A549 (cell line): ENCODE data around the gene OLIG2. TPM values are rescaled to one million over a fixed set of nuclear protein-coding genes. Genes with fewer than 3 reads are reported as not detected.

ENCODE experiments used
- ATAC-seq, 2 experiments: fragments of 200-7000 bp in 1 of 2; fragments of >200 bp in 1 of 2; cut with Nextera tagmentation in 1 of 2; cut with Tn5 transposase in 1 of 2; 3 replicates each; pipeline versions ENCODE4 v1.8.0 to v1.9.1; 2018 to 2020; ENCODE audit warnings: mild to moderate bottlenecking in 1 of 2, moderate library complexity in 1 of 2
- CTCF ChIA-PET: fragments of 300-600 bp; sonication (Branson Sonifier 250); formaldehyde crosslinking; extraction: SDS; loops from one replicate; lab custom pipeline; 2021; ENCODE audit warnings: antibody characterized with exemption, inconsistent platforms; lab: Yijun Ruan, JAX
- POLR2A ChIA-PET: fragments of 350-600 bp; formaldehyde crosslinking; extraction: SDS; loops from one replicate; lab custom pipeline; 2021; ENCODE audit warnings: antibody characterized with exemption, inconsistent platforms; lab: Yijun Ruan, JAX
- DNase-seq, 2 experiments: peaks; one replicate each; pipeline versions ENCODE4 v3.0.0 to v3.0.0-alpha.2; 2011 to 2016; ENCODE audit warnings: low read depth in 1 of 2, low spot score in 1 of 2
- FAIRE-seq: peaks from 2 replicates; lab custom pipeline; 2011; peaks lifted over from hg19 to GRCh38; lab: Jason Lieb, UNC
- H3K27ac ChIP-seq, 2 experiments: fragments of >200 bp; sonication (Bioruptor Twin); formaldehyde crosslinking; 3 replicates each; pipeline ENCODE4 v1.5.1; 2016 to 2017
- H3K4me1 ChIP-seq: fragments of >200 bp; sonication (Bioruptor Twin); formaldehyde crosslinking; 3 replicates; pipeline ENCODE4 v1.6.1; 2016
- H3K4me2 ChIP-seq: fragments of >200 bp; sonication (Bioruptor Twin); formaldehyde crosslinking; 3 replicates; pipeline ENCODE4 v1.6.1; 2016
- H3K4me3 ChIP-seq: fragments of >200 bp; sonication (Bioruptor Twin); formaldehyde crosslinking; 3 replicates; pipeline ENCODE4 v1.5.1; 2016
- H3K9me3 ChIP-seq: fragments of >200 bp; sonication (Bioruptor Twin); formaldehyde crosslinking; 3 replicates; pipeline ENCODE4 v1.6.1; 2016
- BHLHE40 ChIP-seq: IDR thresholded peaks from 2 replicates; pipeline ENCODE4 v1.6.1; 2012; ENCODE audit warnings: low read depth, low read length, inconsistent platforms
- EHF ChIP-seq: fragments of 250-450 bp; sonication (Bioruptor Pico); IDR thresholded peaks from 2 replicates; pipeline ENCODE4 v1.5.0; 2020; ENCODE audit warnings: mild to moderate bottlenecking
- HEYL ChIP-seq: fragments of 250-450 bp; sonication (Bioruptor Pico); IDR thresholded peaks from 2 replicates; pipeline ENCODE4 v1.8.0; 2021; ENCODE audit warnings: mild to moderate bottlenecking, moderate library complexity
- HOXA7 ChIP-seq: fragments of 250-450 bp; sonication (Bioruptor Pico); IDR thresholded peaks from 2 replicates; pipeline ENCODE4 v1.5.0; 2020; ENCODE audit warnings: mild to moderate bottlenecking, moderate library complexity
- MAFK ChIP-seq: fragments of 450-650 bp; IDR thresholded peaks from 2 replicates; pipeline ENCODE4 v1.6.1; 2014; ENCODE audit not compliant: partially characterized antibody
- NR3C1 ChIP-seq: fragments of >200 bp; sonication (Bioruptor Twin); formaldehyde crosslinking; IDR thresholded peaks from 3 replicates; pipeline ENCODE4 v1.6.1; 2017
- PHF8 ChIP-seq: fragments of 200-600 bp; sonication (generic); IDR thresholded peaks from 2 replicates; pipeline ENCODE4 v1.6.1; 2016; ENCODE audit warnings: low read depth, mild to moderate bottlenecking, antibody characterized with exemption, moderate library complexity, borderline replicate concordance
- RARB ChIP-seq: fragments of 250-450 bp; sonication (Bioruptor Pico); IDR thresholded peaks from 2 replicates; pipeline ENCODE4 v1.8.0; 2021; ENCODE audit warnings: mild to moderate bottlenecking, moderate library complexity
- RNF2 ChIP-seq: fragments of 200-600 bp; sonication (generic); IDR thresholded peaks from 2 replicates; pipeline ENCODE4 v1.6.1; 2016; ENCODE audit warnings: low read depth, mild to moderate bottlenecking, antibody characterized with exemption, moderate library complexity, borderline replicate concordance
- SMC3 ChIP-seq: fragments of >200 bp; sonication (Bioruptor Twin); formaldehyde crosslinking; IDR thresholded peaks from 3 replicates; pipeline ENCODE4 v1.6.1; 2018; ENCODE audit warnings: inconsistent platforms
- TP53 ChIP-seq: fragments of 250-450 bp; sonication (Bioruptor Pico); IDR thresholded peaks from 2 replicates; pipeline ENCODE4 v1.5.0; 2021; ENCODE audit warnings: mild to moderate bottlenecking, moderate library complexity
- ZSCAN20 ChIP-seq: fragments of 250-450 bp; sonication (Bioruptor Pico); IDR thresholded peaks from 2 replicates; pipeline ENCODE4 v1.8.0; 2022; ENCODE audit warnings: mild to moderate bottlenecking, moderate library complexity
- WGBS: methylation state at CpG from one replicate; pipeline ENCODE4 v1.1.6; 2017; ENCODE audit errors: missing lambda C conversion rate; 5-methylcytosine and 5-hydroxymethylcytosine counted together
- polyA plus RNA-seq, 4 experiments: library from polyadenylated mRNA; depleted of rRNA in 3 of 4; stranded (reverse); fragments of >200 nt; fragmentation: RNase III in 1 of 4; extraction: RNeasy Plus Mini Kit Qiagen cat#74134 plus additional on column Dnase treatment in 1 of 4; gene quantifications; 2 replicates in 3 of 4; 3 replicates in 1 of 4; pipeline ENCODE4 v1.2.3, GENCODE V29; 2011 to 2017
- TF ChIP-seq, protein P1 (sequence below): fragments of >200 bp; sonication (Bioruptor Twin); formaldehyde crosslinking; IDR thresholded peaks from 3 replicates; pipeline ENCODE4 v1.6.1; 2016
- TF ChIP-seq, protein P2 (sequence below): fragments of 250-450 bp; sonication (Bioruptor Pico); IDR thresholded peaks from 2 replicates; pipeline ENCODE4 v1.5.0; 2021; ENCODE audit warnings: mild to moderate bottlenecking, moderate library complexity, borderline replicate concordance
- TF ChIP-seq, protein P3 (sequence below): fragments of 200-600 bp; sonication (generic); IDR thresholded peaks from 2 replicates; pipeline ENCODE4 v1.6.1; 2016; ENCODE audit warnings: antibody characterized with exemption, mild to moderate bottlenecking, moderate library complexity
- TF ChIP-seq, protein P4 (sequence below): fragments of 250-450 bp; sonication (Bioruptor Pico); IDR thresholded peaks from 2 replicates; pipeline ENCODE4 v1.5.0; 2020; ENCODE audit warnings: low read depth, mild to moderate bottlenecking, moderate library complexity
- TF ChIP-seq, protein P5 (sequence below): IDR thresholded peaks from 2 replicates; pipeline ENCODE4 v1.6.1; 2012; ENCODE audit warnings: low read depth, borderline replicate concordance

OLIG2 gene
- polyA plus RNA-seq, 2 of the 4 experiments (the other 2 are of a cell fraction): not detected

DNA sequence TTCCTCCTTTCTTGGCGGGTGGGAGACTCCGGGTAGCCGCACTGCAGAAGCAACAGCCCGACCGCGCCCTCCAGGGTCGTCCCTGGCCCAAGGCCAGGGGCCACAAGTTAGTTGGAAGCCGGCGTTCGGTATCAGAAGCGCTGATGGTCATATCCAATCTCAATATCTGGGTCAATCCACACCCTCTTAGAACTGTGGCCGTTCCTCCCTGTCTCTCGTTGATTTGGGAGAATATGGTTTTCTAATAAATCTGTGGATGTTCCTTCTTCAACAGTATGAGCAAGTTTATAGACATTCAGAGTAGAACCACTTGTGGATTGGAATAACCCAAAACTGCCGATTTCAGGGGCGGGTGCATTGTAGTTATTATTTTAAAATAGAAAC, 2.5 kb downstream of the OLIG2 start:
- DNase-seq (no peak), FAIRE-seq (no peak), ATAC-seq (no peak)
- Histone ChIP-seq H3K27ac (no peak overlapping the region), H3K4me3 (no peak overlapping the region), H3K4me1 (no peaks in the 10 kb centered on the region), H3K4me2 (no peak overlapping the region)
- POLR2A ChIA-PET: no interaction called here
- 59% methylated on average over 13 of the region's 15 CpGs for WGBS
- TF ChIP-seq BHLHE40 (no peak), PHF8 (no peak), RARB (CRISPR knock-in tag) (no peak), HEYL (CRISPR knock-in tag) (no peak)
- TF ChIP-seq, protein P1, sequence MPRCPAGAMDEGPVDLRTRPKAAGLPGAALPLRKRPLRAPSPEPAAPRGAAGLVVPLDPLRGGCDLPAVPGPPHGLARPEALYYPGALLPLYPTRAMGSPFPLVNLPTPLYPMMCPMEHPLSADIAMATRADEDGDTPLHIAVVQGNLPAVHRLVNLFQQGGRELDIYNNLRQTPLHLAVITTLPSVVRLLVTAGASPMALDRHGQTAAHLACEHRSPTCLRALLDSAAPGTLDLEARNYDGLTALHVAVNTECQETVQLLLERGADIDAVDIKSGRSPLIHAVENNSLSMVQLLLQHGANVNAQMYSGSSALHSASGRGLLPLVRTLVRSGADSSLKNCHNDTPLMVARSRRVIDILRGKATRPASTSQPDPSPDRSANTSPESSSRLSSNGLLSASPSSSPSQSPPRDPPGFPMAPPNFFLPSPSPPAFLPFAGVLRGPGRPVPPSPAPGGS: no peak
- TF ChIP-seq, protein P2, sequence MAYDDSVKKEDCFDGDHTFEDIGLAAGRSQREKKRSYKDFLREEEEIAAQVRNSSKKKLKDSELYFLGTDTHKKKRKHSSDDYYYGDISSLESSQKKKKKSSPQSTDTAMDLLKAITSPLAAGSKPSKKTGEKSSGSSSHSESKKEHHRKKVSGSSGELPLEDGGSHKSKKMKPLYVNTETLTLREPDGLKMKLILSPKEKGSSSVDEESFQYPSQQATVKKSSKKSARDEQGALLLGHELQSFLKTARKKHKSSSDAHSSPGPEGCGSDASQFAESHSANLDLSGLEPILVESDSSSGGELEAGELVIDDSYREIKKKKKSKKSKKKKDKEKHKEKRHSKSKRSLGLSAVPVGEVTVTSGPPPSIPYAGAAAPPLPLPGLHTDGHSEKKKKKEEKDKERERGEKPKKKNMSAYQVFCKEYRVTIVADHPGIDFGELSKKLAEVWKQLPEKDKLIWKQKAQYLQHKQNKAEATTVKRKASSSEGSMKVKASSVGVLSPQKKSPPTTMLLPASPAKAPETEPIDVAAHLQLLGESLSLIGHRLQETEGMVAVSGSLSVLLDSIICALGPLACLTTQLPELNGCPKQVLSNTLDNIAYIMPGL: no peak
- TF ChIP-seq, protein P3, sequence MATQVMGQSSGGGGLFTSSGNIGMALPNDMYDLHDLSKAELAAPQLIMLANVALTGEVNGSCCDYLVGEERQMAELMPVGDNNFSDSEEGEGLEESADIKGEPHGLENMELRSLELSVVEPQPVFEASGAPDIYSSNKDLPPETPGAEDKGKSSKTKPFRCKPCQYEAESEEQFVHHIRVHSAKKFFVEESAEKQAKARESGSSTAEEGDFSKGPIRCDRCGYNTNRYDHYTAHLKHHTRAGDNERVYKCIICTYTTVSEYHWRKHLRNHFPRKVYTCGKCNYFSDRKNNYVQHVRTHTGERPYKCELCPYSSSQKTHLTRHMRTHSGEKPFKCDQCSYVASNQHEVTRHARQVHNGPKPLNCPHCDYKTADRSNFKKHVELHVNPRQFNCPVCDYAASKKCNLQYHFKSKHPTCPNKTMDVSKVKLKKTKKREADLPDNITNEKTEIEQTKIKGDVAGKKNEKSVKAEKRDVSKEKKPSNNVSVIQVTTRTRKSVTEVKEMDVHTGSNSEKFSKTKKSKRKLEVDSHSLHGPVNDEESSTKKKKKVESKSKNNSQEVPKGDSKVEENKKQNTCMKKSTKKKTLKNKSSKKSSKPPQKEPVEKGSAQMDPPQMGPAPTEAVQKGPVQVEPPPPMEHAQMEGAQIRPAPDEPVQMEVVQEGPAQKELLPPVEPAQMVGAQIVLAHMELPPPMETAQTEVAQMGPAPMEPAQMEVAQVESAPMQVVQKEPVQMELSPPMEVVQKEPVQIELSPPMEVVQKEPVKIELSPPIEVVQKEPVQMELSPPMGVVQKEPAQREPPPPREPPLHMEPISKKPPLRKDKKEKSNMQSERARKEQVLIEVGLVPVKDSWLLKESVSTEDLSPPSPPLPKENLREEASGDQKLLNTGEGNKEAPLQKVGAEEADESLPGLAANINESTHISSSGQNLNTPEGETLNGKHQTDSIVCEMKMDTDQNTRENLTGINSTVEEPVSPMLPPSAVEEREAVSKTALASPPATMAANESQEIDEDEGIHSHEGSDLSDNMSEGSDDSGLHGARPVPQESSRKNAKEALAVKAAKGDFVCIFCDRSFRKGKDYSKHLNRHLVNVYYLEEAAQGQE: no peak
- TF ChIP-seq, protein P4, sequence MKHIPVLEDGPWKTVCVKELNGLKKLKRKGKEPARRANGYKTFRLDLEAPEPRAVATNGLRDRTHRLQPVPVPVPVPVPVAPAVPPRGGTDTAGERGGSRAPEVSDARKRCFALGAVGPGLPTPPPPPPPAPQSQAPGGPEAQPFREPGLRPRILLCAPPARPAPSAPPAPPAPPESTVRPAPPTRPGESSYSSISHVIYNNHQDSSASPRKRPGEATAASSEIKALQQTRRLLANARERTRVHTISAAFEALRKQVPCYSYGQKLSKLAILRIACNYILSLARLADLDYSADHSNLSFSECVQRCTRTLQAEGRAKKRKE: no peak
- TF ChIP-seq, protein P5, sequence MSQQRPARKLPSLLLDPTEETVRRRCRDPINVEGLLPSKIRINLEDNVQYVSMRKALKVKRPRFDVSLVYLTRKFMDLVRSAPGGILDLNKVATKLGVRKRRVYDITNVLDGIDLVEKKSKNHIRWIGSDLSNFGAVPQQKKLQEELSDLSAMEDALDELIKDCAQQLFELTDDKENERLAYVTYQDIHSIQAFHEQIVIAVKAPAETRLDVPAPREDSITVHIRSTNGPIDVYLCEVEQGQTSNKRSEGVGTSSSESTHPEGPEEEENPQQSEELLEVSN: no peak
- TF ChIP-seq, all 56 proteins: peak for 0
- CTCF ChIA-PET: no interaction called here
- H3K9me3 ChIP-seq: no peaks in the 10 kb centered on the region

DNA sequence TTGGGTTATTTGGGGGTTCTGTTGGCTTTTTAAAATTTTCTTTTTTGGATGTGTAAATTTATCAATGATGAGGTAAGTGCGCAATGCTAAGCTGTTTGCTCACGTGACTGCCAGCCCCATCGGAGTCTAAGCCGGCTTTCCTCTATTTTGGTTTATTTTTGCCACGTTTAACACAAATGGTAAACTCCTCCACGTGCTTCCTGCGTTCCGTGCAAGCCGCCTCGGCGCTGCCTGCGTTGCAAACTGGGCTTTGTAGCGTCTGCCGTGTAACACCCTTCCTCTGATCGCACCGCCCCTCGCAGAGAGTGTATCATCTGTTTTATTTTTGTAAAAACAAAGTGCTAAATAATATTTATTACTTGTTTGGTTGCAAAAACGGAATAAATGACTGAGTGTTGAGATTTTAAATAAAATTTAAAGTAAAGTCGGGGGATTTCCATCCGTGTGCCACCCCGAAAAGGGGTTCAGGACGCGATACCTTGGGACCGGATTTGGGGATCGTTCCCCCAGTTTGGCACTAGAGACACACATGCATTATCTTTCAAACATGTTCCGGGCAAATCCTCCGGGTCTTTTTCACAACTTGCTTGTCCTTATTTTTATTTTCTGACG, 3.1 kb downstream of the OLIG2 start:
- Histone ChIP-seq H3K4me3 (no peak overlapping the region), H3K27ac (no peak overlapping the region), H3K4me2 (no peak overlapping the region), H3K9me3 (no peaks in the 10 kb centered on the region), H3K4me1 (no peaks in the 10 kb centered on the region)
- no peak for ATAC-seq
- FAIRE-seq: no peak
- POLR2A ChIA-PET: no interaction called here
- TF ChIP-seq TP53 (no peak), RNF2 (no peak), EHF (CRISPR knock-in tag) (no peak), HOXA7 (CRISPR knock-in tag) (no peak), MAFK (no peak), SMC3 (no peak), NR3C1 (no peak), RARB (CRISPR knock-in tag) (no peak), ZSCAN20 (CRISPR knock-in tag) (no peak)
- TF ChIP-seq, protein P2: no peak
- CTCF ChIA-PET: no interaction called here
- 52% methylated on average over 28 of the region's 28 CpGs for WGBS
- DNase-seq: no peak
